ENCODE measurements around the gene HOXD9.

HOXD9 gene

GRCh38 chr2:176138923-176139660, 16.6 kb downstream of the HOXD9 start:
- no peak for DNase-seq
- ATAC-seq: no peak

- no peak for DNase-seq
- ATAC-seq: no peak
Measured at GRCh38 chr2:176139661-176140512, 17.4 kb downstream of the HOXD9 start.

GRCh38 chr2:176140513-176141317, 18.2 kb downstream of the HOXD9 start:
- DNase-seq: peak; percentile 80

GRCh38 chr2:176142281-176142680, 19.8 kb downstream of the HOXD9 start:
- no peak for DNase-seq
- ATAC-seq: no peak

More at GRCh38 chr2:176140513-176141317, 18.2 kb downstream of the HOXD9 start:
- peak; percentile 88 for ATAC-seq

- ATAC-seq: no peak
- DNase-seq: no peak
Measured at GRCh38 chr2:176145085-176145969, 22.8 kb downstream of the HOXD9 start.

- DNase-seq (no peak), ATAC-seq (no peak)
Measured at GRCh38 chr2:176146101-176146500, 23.6 kb downstream of the HOXD9 start.

GRCh38 chr2:176146645-176147044, 24.1 kb downstream of the HOXD9 start:
- ATAC-seq (no peak), DNase-seq (no peak)

- no peak for DNase-seq
- ATAC-seq: no peak
Measured at GRCh38 chr2:176147210-176147799, 24.8 kb downstream of the HOXD9 start.

GRCh38 chr2:176147800-176148496, 25.4 kb downstream of the HOXD9 start:
- ATAC-seq (no peak), DNase-seq (no peak)

- DNase-seq: no peak
- no peak for ATAC-seq
Measured at GRCh38 chr2:176148751-176149421, 26.4 kb downstream of the HOXD9 start.

- DNase-seq (no peak), ATAC-seq (no peak)
Measured at GRCh38 chr2:176149481-176149938, 27.0 kb downstream of the HOXD9 start.

GRCh38 chr2:176149939-176150583, 27.5 kb downstream of the HOXD9 start:
- DNase-seq (no peak), ATAC-seq (no peak)

- ATAC-seq (no peak), DNase-seq (no peak)
Measured at GRCh38 chr2:176150584-176151441, 28.3 kb downstream of the HOXD9 start.

- DNase-seq (no peak), ATAC-seq (no peak)
Measured at GRCh38 chr2:176151442-176152287, 29.1 kb downstream of the HOXD9 start, which contains the start of gene HOXD4. Gene HOXD4 (plus strand): TSS chr2:176151550. CDS start chr2:176151634, 84 bp downstream.

GRCh38 chr2:176152350-176153181, 30.0 kb downstream of the HOXD9 start:
- DNase-seq (no peak), ATAC-seq (no peak)

GRCh38 chr2:176154576-176155252, 32.2 kb downstream of the HOXD9 start:
- no peak for ATAC-seq
- DNase-seq: no peak
